Uterus (tissue), 2 donors: Measurements from ENCODE around the gene C8A.

Experiments
- CTCF ChIP-seq, 4 experiments: fragments of 200-600 bp in 2 of 4; fragments of 450-650 bp in 2 of 4; sonication (generic) in 2 of 4; IDR thresholded peaks; one replicate each; pipeline ENCODE4 v1.5.1; 2016 to 2019; ENCODE audit warnings: antibody characterized with exemption in 4 of 4, mild to moderate bottlenecking in 2 of 4, moderate library complexity in 1 of 4
- POLR2A ChIP-seq, 2 donors: fragments of 450-650 bp; IDR thresholded peaks; one replicate each; pipeline ENCODE4 v1.6.1; 2016; ENCODE audit warnings: antibody characterized with exemption in 2 of 2, mild to moderate bottlenecking in 1 of 2, moderate library complexity in 1 of 2

GRCh38 chr1:56873213-56873612 lies 18.6 kb downstream of the C8A start:
- TF ChIP-seq CTCF (IDR thresholded peaks at IDR 0.05) (no peak), POLR2A (IDR thresholded peaks at IDR 0.05) (no peak)
